GM18498 (cell line): ENCODE data around the gene EPHA2.
"Not testable (repeated sequence)": the region's sequence is repeated elsewhere in the genome, so short reads cannot be mapped to it uniquely, and the experiment has no call there.

Experiments
- ATAC-seq: cut with Tn5 transposase; IDR thresholded peaks from one replicate; pipeline ENCODE4 v1.9.1; 2021; ENCODE audit warnings: mild to moderate bottlenecking, moderate library complexity; ENCODE audit not compliant: unreplicated experiment

Gene EPHA2

GRCh38 chr1:16122916-16123315 is 33.0 kb downstream of the EPHA2 start:
- no peak for ATAC-seq

DNA sequence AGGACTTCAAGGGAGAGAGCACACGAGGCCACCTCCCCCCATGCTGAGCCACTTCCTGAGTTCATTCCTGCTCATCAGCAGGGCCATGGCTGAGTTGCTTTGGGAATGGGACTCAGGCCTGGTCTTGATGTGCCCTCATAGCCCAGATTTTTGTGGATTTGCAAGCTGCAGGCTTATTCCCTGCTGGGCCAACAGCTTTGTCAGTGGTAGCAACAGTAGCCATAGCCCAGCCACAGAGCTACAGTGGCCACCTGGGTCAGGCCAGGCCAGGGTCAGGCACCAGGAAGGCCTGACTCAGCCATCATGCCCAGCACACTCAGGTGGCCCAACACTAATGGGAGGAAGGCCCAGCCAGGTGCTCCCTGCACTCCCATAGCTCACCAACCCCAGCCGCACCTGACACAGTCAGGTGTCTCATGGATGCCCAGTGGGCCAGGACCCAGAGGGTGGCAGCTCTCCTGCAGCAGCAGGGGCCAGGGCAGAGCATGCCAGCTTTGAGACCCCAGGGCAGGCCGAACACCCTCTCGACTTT is 33.5 kb downstream of the EPHA2 start:
- ATAC-seq = no peak

DNA sequence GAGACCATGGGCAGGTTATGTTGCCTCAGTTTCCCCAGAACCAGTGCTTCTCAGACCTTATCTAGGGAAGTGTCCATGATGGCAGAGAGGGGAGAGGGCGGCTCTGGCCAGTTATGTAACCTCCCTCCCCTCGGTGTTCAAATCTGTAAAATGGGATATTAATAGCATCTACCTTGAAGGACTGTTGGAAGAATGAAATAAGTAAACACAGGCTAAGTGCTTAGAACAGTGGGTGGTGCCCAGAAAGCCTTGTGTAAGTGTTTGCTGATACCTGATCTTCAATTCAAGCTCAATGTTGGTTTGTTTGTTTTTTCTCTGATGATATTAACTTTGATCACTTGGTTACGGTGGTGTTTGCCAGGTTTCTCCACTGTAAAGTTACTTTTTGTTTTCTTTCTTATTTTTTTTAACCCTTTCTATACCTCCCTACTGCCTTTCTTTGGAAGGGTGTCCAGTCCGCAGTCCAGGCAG is 34.9 kb downstream of the EPHA2 start:
- no peak for ATAC-seq

- ATAC-seq = no peak
Observed at GRCh38 chr1:16120407-16120806, 35.5 kb downstream of the EPHA2 start.

DNA sequence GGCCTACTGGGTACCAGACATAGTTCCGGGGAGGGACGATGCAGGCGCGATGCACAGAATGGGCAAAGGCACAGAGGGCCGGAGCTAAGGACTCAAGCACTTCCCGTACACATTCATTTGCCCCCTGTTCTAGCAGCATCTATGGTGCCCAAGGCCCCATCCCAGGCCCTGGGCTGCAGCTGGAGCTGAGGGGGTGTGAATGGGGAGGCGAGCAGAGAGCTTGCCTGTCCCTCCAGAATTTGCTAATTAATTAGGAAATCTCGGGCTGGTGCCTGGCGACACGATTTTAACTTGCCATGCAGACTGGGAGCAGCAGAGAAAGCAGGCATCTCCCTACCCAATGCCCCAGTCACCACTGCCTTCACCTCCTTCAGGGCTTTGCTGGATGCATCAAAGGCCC is 35.9 kb downstream of the EPHA2 start:
- no peak for ATAC-seq

DNA sequence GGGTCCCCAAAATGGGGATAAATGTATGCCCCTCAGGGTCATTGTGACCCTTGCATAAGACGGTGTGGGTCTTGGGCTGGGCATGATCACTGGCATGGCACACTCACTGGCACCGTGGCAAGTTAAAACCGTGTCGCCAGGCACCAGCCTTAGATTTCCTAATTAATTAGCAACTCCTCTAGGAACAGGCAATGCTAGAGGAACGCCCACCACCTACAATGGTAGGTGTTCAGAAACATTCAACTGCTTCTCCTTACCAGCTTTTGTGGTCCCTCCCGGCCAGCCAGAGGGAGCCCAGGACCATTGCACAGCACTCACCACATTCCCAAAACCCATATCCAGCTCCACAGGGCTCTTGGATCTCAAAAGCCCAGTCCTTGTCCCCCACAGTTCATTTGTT is 36.4 kb downstream of the EPHA2 start:
- ATAC-seq = no peak

DNA sequence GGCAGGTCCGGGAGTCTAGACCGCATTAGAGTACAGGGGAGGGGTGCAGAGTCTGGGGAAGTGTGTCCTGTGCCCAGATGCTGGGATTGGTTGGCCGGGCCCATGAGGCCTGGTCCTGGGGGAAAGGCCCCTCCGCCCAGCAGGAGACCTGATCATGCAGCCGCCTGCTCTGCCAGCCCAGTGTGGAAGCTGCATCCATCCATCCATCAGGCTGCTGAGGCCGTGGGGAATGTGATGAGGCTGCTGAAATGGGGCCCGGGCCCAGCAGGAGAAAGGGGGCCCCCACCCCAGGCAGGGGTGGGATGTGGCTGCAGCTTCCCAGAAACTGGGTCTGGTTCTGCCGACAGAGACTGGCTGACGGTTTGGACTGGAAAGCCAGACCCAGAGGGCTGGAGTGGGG is 37.2 kb downstream of the EPHA2 start:
- ATAC-seq = no peak

DNA sequence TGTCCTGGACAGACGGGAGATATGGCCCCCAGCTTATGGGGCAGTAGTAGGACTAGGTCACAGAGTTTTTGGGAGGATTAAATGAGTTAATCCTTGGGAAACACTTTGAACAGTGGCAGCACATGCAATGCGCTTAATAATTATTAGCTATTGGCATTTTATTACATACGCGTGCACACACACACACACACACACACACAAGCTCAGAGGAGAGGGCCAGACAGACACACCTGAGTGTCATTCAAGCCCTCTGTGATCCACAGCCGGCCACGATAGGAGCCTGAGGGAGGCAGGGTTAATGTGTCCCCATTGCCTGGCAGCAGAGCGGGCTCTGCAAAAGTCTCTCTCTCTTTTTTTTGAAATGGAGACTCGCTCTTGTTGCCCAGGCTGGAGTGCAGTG is 37.9 kb downstream of the EPHA2 start:
- no peak for ATAC-seq

DNA sequence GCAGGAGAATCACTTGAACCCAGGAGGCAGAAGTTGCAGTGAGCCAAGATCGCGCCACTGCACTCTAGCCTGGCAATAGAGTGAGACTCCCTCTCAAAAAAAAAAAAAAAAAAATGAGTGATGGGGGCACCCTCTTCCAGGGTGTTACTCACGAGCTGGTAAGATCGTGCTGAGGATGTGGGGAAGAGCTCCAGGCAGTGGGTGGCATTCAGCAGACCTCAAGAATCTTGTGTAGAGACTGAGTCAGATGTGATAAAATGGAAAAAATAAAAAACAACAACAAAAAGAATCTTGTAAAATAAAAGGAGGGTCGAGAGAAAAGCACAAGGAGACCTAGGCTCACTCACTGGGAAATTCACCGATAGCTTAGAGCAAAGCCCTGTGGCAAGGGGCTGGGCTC is 38.5 kb downstream of the EPHA2 start:
- no peak for ATAC-seq

DNA sequence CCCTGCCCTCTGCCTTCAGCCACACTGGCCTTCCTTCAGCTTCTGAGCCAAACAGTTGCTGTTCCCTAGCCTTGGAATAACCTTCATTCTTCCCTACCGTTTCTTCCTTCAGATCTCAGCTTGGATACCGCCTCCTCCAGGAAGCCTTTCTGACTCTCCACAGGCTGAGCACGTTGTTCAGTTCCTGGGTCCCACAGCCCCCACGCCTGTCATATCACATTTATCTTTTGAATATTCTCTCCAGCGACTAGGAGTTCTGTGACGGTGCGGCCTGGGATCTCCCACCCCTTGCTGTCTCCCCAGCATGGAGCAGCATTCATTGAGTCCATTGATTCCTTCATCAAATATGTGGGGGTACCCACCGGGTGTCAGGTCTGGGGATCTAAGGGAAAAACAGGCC is 39.2 kb downstream of the EPHA2 start:
- no peak for ATAC-seq

DNA sequence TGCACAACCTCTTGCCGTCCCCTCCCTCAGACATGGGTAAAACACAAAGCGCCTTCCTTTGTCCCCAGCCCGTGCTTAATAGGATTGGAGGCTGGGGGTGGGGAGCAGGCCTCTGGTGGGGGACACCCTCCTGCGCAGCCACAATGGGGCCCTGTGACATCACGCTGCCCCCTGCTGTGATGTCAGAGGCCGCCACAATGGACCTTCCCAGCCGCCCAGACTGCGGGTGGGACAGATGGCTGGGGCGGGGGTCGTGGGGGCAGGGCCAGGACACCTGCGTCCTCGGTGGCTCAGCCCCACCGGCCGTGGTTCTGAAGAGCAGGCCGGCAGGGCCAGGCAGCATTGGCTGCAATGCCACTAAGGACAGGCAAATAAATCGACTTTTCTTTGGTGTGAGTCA is 39.9 kb downstream of the EPHA2 start:
- no peak for ATAC-seq

DNA sequence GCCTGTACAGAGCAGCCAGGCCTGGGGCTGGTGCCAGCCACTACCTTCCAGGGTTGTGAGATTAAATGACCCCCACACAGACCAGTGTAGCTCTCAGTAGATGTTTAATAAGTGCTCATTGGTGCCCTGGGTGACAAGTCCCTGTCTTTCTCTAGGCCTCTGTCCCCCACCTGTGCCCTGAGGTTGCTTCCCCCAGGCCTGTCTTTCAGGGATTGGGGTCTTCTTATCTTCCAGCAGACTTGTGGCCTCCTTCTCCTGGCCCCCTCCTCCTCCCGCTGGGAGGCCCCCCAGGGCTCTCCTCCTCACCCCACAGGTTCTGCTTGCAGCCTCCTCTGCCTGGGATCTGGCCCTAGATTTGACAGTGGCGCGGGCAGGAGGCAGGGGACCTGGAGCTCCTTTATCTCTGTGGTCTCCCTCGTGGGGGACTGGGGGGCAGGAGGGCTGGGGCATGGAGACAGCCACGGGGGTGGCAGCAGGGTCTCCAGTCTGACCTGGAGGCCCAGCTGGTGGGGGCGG is 40.3 kb downstream of the EPHA2 start:
- no peak for ATAC-seq

DNA sequence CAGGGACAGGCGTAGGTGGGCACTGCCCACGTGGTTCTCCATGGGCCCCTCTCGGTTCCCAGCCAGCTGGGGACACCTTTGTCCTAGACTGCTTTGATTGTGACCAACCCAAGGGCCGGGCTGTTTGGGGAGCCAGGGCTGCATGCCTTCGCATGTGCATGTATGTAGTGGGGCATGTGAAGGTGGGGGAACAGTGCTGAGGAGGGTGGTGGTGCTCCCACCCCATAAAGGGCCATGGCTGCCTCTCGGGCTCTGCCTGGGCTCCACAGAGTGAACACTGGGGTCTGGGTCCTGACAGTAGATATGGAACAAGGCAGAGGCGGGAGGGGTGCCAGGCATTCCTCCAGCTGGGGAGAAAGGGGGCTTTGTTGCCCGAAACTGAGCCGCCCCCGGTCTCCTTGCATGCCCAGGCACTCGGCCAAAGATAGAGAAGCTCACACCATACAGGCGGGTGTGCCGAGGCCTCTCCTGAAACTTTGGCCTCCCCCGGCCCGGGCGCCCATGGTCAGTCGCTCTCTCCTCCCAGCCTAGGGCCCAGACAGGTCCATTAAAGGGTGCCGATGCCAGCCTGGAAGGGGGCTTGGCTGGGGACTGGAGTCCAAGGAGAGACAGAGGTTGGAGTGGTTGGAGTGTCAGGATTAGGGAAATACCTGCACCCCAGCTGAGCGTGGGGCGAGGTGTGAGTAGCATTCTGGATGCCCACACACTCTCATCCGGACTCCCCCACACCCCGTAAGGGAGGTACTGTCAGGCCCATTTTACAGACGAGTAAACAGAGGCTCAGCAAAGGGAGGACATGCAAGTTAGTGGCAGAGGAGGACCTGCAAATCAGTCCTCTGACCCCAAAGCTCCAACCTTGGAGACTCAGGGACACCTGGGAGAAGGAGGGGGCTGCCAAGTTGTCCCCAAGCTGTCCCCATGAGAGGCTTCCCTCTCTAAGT is 41.1 kb downstream of the EPHA2 start:
- no peak for ATAC-seq

- no peak for ATAC-seq
Observed at GRCh38 chr1:16112596-16113555, 43.0 kb downstream of the EPHA2 start.

- ATAC-seq = no peak
Observed at GRCh38 chr1:16111771-16112595, 43.9 kb downstream of the EPHA2 start.

- no peak for ATAC-seq
Observed at GRCh38 chr1:16110884-16111283, 45.0 kb downstream of the EPHA2 start.

DNA sequence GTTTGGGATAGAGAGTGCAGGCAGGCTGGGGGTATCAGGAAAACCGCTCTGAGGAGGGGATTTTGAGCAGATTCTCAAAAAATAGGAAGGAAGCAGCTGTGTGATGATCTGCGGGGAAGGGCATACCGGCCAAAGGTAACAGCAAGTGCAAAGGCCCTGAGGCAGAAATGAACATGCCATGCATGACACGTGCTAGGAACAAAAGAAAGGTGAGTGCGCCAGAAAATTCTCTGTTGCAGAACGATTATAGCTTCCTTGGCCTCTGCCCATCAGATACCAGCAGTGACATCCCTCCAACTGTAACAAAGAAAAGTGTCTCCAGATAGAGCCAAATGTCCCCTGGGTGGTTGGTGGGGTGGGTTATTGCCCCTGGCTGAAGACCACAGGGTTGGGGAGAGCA is 45.4 kb downstream of the EPHA2 start:
- no peak for ATAC-seq

- no peak for ATAC-seq
Observed at GRCh38 chr1:16109571-16109970, 46.3 kb downstream of the EPHA2 start.

- ATAC-seq = not testable (repeated sequence)
Observed at GRCh38 chr1:16107039-16107438, 48.8 kb downstream of the EPHA2 start.

DNA sequence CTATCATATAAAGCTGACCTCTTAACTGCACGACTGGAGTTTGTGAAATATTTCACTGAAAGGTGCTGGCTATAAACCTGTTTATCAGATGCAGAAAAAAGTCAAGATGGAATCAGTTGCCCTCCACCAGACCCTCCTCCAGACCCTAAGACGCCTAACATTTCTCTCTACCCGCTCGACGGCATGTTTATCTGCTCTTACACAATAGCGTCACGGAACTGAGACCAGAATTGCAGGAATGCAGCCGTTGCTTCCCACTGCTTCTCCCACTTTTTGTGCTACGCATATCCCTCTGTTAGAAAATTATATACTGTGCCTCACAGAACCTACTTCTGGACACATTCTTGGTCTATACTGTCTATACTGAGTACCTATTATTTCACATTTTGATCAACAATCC is 54.2 kb downstream of the EPHA2 start:
- no peak for ATAC-seq
